Measurements from ENCODE around the gene DLGAP1. TPM values are rescaled to one million over a fixed set of nuclear protein-coding genes. Genes with fewer than 3 reads are reported as not detected.

DLGAP1 gene
- total and polyA plus RNA-seq, 2 of the 8 experiments (the other 6 are each of a cell fraction or from before 2014, with no cell fraction given) = 11.8 to 16.9 TPM

DNA sequence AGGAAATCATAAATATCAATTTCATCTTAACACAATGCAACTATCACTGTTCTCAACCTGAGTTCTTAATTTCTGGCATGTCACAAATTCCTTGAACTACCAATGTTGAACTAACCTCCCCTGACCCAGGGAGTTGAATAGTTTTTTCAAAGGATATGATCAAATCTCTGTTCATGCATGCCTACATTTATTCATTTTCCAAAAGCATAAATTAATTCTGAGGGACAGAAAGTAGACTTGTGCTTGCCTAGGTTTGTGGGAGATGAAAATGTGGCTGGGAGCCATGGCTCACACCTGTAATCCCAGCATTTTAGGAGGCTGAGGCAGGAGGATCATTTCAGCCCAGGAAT is 829.4 kb downstream of the DLGAP1 start (continued):
- TF ChIP-seq, protein P1, sequence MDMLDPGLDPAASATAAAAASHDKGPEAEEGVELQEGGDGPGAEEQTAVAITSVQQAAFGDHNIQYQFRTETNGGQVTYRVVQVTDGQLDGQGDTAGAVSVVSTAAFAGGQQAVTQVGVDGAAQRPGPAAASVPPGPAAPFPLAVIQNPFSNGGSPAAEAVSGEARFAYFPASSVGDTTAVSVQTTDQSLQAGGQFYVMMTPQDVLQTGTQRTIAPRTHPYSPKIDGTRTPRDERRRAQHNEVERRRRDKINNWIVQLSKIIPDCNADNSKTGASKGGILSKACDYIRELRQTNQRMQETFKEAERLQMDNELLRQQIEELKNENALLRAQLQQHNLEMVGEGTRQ (IDR thresholded peaks at IDR 0.05; ENCODE audit: low read length) = no peak
